ENCODE measurements around the gene PRLR. TPM values are rescaled to one million over a fixed set of nuclear protein-coding genes. Genes with fewer than 3 reads are reported as not detected.

The PRLR gene
- total RNA-seq, 1 experiment from 2014 or later: 2.0 TPM

- Histone ChIP-seq H3K27me3 (ENCODE audit: control insufficient read depth, insufficient read depth, low read length) (no peaks in the 10 kb centered on the region), H3K4me3 (ENCODE audit: insufficient read depth, low read depth, low read length) (no peak overlapping the region), H3K36me3 (replicated peaks; ENCODE audit: control insufficient read depth, insufficient read depth, low read length) (no peaks in the 10 kb centered on the region)
- DNase-seq: no peak
Measured at GRCh38 chr5:35092703-35093102, 137.6 kb downstream of the PRLR start.

GRCh38 chr5:35091704-35092103 is 138.6 kb downstream of the PRLR start:
- no peaks in the 10 kb centered on the region for H3K27me3 ChIP-seq (ENCODE audit: control insufficient read depth, insufficient read depth, low read length)
- no peaks in the 10 kb centered on the region for H3K36me3 ChIP-seq (replicated peaks; ENCODE audit: control insufficient read depth, insufficient read depth, low read length)
- no peak for DNase-seq
- H3K4me3 ChIP-seq (ENCODE audit: insufficient read depth, low read depth, low read length): no peak overlapping the region

GRCh38 chr5:35089334-35090314 is 140.7 kb downstream of the PRLR start:
- Histone ChIP-seq H3K36me3 (replicated peaks; ENCODE audit: control insufficient read depth, insufficient read depth, low read length) (no peaks in the 10 kb centered on the region), H3K4me3 (ENCODE audit: insufficient read depth, low read depth, low read length) (no peak overlapping the region), H3K27me3 (ENCODE audit: control insufficient read depth, insufficient read depth, low read length) (no peaks in the 10 kb centered on the region)
- DNase-seq: peak; percentile 58

- DNase-seq: no peak
- Histone ChIP-seq H3K4me3 (ENCODE audit: insufficient read depth, low read depth, low read length) (no peak overlapping the region), H3K36me3 (replicated peaks; ENCODE audit: control insufficient read depth, insufficient read depth, low read length) (no peaks in the 10 kb centered on the region), H3K27me3 (ENCODE audit: control insufficient read depth, insufficient read depth, low read length) (no peaks in the 10 kb centered on the region)
Measured at GRCh38 chr5:35087991-35088390, 142.3 kb downstream of the PRLR start.

GRCh38 chr5:35083150-35083549 is 147.1 kb downstream of the PRLR start:
- DNase-seq: no peak
- Histone ChIP-seq H3K4me3 (ENCODE audit: insufficient read depth, low read depth, low read length) (no peak overlapping the region), H3K27me3 (ENCODE audit: control insufficient read depth, insufficient read depth, low read length) (no peaks in the 10 kb centered on the region), H3K36me3 (replicated peaks; ENCODE audit: control insufficient read depth, insufficient read depth, low read length) (no peaks in the 10 kb centered on the region)

GRCh38 chr5:35082530-35082929 is 147.8 kb downstream of the PRLR start:
- DNase-seq: no peak
- no peaks in the 10 kb centered on the region for H3K36me3 ChIP-seq (replicated peaks; ENCODE audit: control insufficient read depth, insufficient read depth, low read length)

GRCh38 chr5:35081134-35081533 is 149.2 kb downstream of the PRLR start:
- Histone ChIP-seq H3K4me3 (ENCODE audit: insufficient read depth, low read depth, low read length) (no peak overlapping the region), H3K36me3 (replicated peaks; ENCODE audit: control insufficient read depth, insufficient read depth, low read length) (no peaks in the 10 kb centered on the region), H3K27me3 (ENCODE audit: control insufficient read depth, insufficient read depth, low read length) (no peaks in the 10 kb centered on the region)
- DNase-seq: no peak

More at GRCh38 chr5:35082530-35082929, 147.8 kb downstream of the PRLR start:
- Histone ChIP-seq H3K27me3 (ENCODE audit: control insufficient read depth, insufficient read depth, low read length) (no peaks in the 10 kb centered on the region), H3K4me3 (ENCODE audit: insufficient read depth, low read depth, low read length) (no peak overlapping the region)

GRCh38 chr5:35073160-35073559 is 157.1 kb downstream of the PRLR start:
- Histone ChIP-seq H3K4me3 (ENCODE audit: insufficient read depth, low read depth, low read length) (no peak overlapping the region), H3K27me3 (ENCODE audit: control insufficient read depth, insufficient read depth, low read length) (no peaks in the 10 kb centered on the region), H3K36me3 (replicated peaks; ENCODE audit: control insufficient read depth, insufficient read depth, low read length) (no peaks in the 10 kb centered on the region)
- DNase-seq: no peak

- Histone ChIP-seq H3K4me3 (ENCODE audit: insufficient read depth, low read depth, low read length) (no peak overlapping the region), H3K27me3 (ENCODE audit: control insufficient read depth, insufficient read depth, low read length) (no peaks in the 10 kb centered on the region), H3K36me3 (replicated peaks; ENCODE audit: control insufficient read depth, insufficient read depth, low read length) (no peaks in the 10 kb centered on the region)
- DNase-seq: no peak
Measured at GRCh38 chr5:35069188-35069587, 161.1 kb downstream of the PRLR start.

- DNase-seq: no peak
- H3K36me3 ChIP-seq (replicated peaks; ENCODE audit: control insufficient read depth, insufficient read depth, low read length): no peaks in the 10 kb centered on the region
- no peaks in the 10 kb centered on the region for H3K27me3 ChIP-seq (ENCODE audit: control insufficient read depth, insufficient read depth, low read length)
- H3K4me3 ChIP-seq (ENCODE audit: insufficient read depth, low read depth, low read length): no peak overlapping the region
Measured at GRCh38 chr5:35067985-35068384, 162.3 kb downstream of the PRLR start.

GRCh38 chr5:35066260-35066795 is 164.0 kb downstream of the PRLR start:
- no peaks in the 10 kb centered on the region for H3K27me3 ChIP-seq (ENCODE audit: control insufficient read depth, insufficient read depth, low read length)
- H3K4me3 ChIP-seq (ENCODE audit: insufficient read depth, low read depth, low read length): no peak overlapping the region
- DNase-seq: no peak
- no peaks in the 10 kb centered on the region for H3K36me3 ChIP-seq (replicated peaks; ENCODE audit: control insufficient read depth, insufficient read depth, low read length)

- DNase-seq: no peak
- Histone ChIP-seq H3K27me3 (ENCODE audit: control insufficient read depth, insufficient read depth, low read length) (no peaks in the 10 kb centered on the region), H3K4me3 (ENCODE audit: insufficient read depth, low read depth, low read length) (no peak overlapping the region), H3K36me3 (replicated peaks; ENCODE audit: control insufficient read depth, insufficient read depth, low read length) (no peaks in the 10 kb centered on the region)
Measured at GRCh38 chr5:35063414-35063813, 166.9 kb downstream of the PRLR start.

- Histone ChIP-seq H3K27me3 (ENCODE audit: control insufficient read depth, insufficient read depth, low read length) (no peaks in the 10 kb centered on the region), H3K36me3 (replicated peaks; ENCODE audit: control insufficient read depth, insufficient read depth, low read length) (no peaks in the 10 kb centered on the region), H3K4me3 (ENCODE audit: insufficient read depth, low read depth, low read length) (no peak overlapping the region)
- DNase-seq: no peak
Measured at GRCh38 chr5:35061211-35061770, 169.0 kb downstream of the PRLR start.

- no peaks in the 10 kb centered on the region for H3K27me3 ChIP-seq (ENCODE audit: control insufficient read depth, insufficient read depth, low read length)
- DNase-seq: no peak
- H3K36me3 ChIP-seq (replicated peaks; ENCODE audit: control insufficient read depth, insufficient read depth, low read length): no peaks in the 10 kb centered on the region
- H3K4me3 ChIP-seq (ENCODE audit: insufficient read depth, low read depth, low read length): no peak overlapping the region
Measured at GRCh38 chr5:35060236-35060635, 170.1 kb downstream of the PRLR start.

- no peaks in the 10 kb centered on the region for H3K36me3 ChIP-seq (replicated peaks; ENCODE audit: control insufficient read depth, insufficient read depth, low read length)
- no peaks in the 10 kb centered on the region for H3K27me3 ChIP-seq (ENCODE audit: control insufficient read depth, insufficient read depth, low read length)
- no peak for DNase-seq
- H3K4me3 ChIP-seq (ENCODE audit: insufficient read depth, low read depth, low read length): no peak overlapping the region
Measured at GRCh38 chr5:35059251-35059650, 171.0 kb downstream of the PRLR start.

Measured in H7 (cell line).